Left cardiac atrium (tissue), 4 donors: ENCODE results near the gene AXIN2. TPM values are rescaled to one million over a fixed set of nuclear protein-coding genes. Genes with fewer than 3 reads are reported as not detected.

Experiments used
- ATAC-seq, 2 donors: fragments of 200-7000 bp; cut with Tn5 transposase; one replicate each; pipeline ENCODE4 v1.9.1; 2020; ENCODE audit warnings: mild to moderate bottlenecking in 2 of 2, moderate library complexity in 2 of 2
- DNase-seq: peaks from one replicate; pipeline ENCODE4 v3.0.0-alpha.2; 2020
- intact Hi-C, 2 donors: fragments of 100-400 bp; cut with DNase I; formaldehyde crosslinking; loops; one replicate each; pipeline versions ENCODE4 v1.14.1 to v1.15.1; 2022 to 2023
- total RNA-seq, 2 donors: library from RNA; stranded (reverse); fragmentation: NEBNext Ultra II Directional; extraction: Animal tissue kit (Norgen Biotek cat#: 25700); gene quantifications; one replicate each; pipeline ENCODE4 v1.2.1, GENCODE V29; 2021
- donor health status: DM: no; HTN: yes; CAD: no.
- donor health status: DM: no; HTN: yes; CAD: no; lungs with severe emphysema.
- donor health status: DM: yes; HTN: yes; CAD: no.
- donor health status: Dilated cardiomyopathy.

AXIN2 gene
- total RNA-seq, 2 donors from 2014 or later = 16.4 to 28.5 TPM

DNA sequence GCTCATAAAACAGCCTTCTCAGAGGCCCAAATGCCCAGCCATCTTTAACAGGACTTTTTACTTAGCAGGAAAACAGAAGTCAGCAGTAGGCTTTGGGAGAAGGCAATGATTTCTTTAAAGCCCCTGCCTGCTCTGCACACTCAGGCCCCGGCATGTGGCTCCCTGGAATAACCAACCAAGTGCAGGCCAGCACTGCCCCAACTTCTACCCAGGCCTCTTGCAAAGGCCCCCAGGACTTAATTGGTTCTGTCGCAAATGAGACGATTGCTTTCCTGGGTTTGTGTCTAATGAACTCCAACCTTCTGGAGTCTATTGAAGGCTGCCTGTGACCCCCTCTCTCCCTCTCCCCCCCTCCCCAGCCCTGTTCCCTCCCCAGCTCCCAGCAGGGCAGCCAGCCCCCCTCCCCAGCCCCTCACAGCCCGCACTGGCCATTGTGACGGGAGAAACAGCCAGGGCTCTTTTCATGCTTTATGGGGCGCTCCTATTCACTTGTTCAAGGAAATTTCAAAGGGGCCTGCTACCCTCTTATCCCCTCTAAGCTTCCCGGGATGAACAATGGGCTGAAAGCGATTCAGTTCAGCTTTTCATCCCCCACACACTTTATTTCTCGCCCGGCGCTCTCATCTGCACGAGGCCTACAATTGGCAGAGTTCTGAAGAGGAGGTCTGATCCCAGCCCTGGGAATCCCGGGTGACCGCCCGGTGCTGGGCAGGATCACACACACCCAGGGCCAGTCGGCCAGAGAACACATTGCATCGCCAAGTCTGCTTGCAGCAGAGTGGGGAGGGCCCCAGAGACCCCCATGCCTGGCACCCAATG is 15.5 kb downstream of the AXIN2 start:
- ATAC-seq = peak; percentile 48 to 73
- intact Hi-C loops = no loop called here
- DNase-seq = peak; percentile 34

DNA sequence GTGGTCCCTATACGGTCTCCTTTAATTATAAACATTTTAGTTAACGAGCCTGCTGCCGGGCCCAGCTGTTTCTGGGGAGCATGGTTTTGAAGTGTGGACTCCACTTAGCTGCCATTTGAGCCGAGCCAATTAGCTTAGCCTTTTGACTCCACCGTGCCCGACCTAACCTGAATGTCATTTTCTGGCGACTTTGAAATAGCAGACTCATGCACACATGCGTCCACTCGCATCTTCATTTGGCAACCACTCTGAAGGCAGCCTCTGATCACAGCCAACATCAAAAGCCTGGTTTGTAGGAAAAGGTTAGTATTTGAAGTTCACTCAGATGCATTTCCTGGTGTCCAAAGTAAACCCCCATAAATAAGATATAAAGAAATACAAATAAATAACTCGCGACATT is 16.8 kb downstream of the AXIN2 start:
- ATAC-seq = no peak
- intact Hi-C loops = no loop called here
- no peak for DNase-seq

DNA sequence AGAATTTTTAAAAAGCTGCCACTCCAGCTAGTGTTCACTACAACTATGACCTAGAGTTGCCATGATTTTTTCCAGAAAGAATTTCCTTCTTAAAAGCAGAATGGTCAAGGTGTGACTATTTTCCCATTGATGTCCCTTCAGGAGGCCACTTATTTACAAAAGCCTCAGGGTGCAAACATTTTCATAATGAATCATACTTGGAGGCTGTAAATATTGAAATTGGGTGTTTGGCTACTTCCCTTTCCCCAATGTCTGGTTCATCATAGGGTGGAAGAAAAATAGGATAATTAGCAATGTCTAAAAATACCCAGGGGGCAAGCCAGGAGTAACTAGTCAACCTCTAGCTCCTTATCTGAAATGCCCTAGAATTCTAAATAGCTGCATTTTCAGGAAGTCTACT is 18.8 kb downstream of the AXIN2 start:
- intact Hi-C loops = no loop called here
- DNase-seq (no peak), ATAC-seq (no peak)

- intact Hi-C loops = no loop called here
- ATAC-seq (no peak), DNase-seq (no peak)
These were observed 19.4 kb downstream of the AXIN2 start for GRCh38 chr17:65542067-65542466.

GRCh38 chr17:65541453-65541852 is 20.0 kb downstream of the AXIN2 start:
- DNase-seq (no peak), ATAC-seq (no peak)
- intact Hi-C loops = no loop called here

GRCh38 chr17:65539630-65540266 is 21.7 kb downstream of the AXIN2 start:
- no peak for DNase-seq
- intact Hi-C loops = no loop called here
- no peak for ATAC-seq

DNA sequence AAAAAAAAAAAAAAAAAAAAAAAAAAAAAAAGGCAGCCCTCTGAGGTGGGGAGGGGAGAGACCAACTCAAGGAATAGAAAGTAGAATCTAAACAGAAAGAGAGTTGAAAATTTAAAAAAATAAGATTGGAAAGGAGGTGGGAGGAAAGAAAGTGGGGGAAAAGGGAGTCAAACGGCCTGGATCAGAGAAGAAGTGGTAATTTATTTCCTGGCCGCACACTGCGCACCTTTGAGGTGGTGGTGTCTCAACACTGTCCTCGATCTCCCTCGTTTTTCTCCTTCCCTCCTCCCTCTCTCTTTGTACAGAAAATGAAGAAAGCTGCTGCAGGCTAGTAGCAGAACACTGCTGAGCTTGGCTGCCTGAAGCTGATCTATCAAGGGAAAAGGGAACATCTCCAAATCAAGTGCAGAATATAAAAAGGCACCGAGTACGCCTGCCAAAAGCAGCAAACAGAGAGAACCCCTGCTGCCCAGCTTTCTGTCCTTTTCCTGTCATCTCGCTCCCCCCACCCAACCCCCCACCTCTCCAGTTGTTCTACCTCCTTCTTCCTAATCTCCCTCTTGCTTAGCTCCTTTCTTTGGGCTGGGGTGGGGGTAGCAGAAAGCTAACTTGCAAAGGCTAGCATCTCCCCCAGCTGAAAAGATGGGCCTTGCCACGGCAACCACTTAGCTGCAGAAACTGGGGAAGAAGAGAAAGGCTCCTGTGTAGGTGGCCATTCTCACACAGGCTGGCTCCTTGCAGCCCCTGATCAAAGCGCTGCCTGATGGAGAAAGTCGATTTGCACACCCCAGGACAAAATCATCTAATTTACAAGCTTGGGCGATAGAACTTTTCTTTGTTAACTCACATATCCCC is 22.5 kb downstream of the AXIN2 start:
- ATAC-seq (peak in 1 of 2 donors; percentile 35), DNase-seq (no peak)
- intact Hi-C loops = no loop called here

DNA sequence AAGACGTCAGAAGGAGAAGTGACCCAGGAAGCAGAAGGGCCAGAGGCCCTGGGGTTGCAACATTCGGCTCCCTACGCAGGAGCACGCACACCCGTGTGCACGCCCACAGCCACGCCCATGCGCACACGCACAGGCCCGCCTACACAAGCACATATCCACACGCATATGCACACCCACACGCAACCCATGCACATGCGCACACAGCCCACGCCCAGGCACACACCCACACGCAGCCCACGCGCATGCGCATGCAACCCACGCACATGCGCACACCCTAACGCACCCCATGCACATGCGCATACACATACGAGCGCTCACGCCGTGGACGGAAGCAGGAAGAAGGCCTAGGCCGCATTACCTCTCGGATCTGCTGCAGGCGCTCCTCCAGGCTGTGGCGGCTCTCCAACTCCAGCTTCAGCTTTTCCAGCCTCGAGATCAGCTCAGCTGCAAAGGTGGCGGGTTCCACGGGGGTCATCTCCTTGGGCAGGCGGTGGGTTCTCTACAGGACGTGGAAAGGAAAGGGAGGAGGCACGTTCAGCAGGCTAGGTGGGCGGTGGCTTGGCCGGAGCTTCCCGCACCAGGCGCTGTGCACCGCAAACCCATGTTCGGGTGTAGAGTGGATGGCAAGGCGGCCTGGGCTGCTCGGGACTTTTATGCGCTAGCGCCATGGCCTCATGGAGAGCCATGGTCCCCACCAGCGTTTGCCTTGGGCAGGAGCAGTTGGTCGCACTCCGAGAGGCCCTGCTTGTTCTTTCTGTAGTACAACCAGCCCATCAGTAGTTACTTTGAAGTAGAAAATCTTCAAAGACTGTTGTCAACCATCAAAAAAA is 23.4 kb downstream of the AXIN2 start:
- intact Hi-C loops = no loop called here
- DNase-seq = no peak
- ATAC-seq = no peak

DNA sequence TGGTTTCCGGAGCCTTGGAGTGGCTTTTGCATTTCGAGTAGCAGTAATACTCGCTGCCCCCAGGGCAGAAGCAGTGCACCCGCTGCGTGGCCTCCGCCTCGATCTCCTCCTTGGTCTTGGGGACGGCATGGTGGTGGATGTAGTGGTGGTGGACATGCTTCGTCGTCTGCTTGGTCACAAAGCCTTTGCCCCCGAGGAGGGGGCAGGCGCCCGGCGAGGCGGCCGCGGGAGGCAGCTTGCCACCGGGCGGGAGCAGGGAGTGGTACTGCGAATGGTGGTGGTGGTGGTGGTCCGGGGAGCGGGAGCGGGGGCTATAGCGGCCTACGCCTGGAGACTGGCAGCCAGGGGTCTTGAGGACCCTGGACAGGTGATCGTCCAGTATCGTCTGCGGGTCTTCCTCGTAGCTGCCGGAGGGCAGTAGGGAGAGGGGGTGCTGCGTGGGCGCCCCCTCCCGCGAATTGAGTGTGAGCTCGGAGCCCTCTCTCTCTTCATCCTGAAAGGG is 24.1 kb downstream of the AXIN2 start:
- ATAC-seq (no peak), DNase-seq (no peak)
- intact Hi-C loops = no loop called here

DNA sequence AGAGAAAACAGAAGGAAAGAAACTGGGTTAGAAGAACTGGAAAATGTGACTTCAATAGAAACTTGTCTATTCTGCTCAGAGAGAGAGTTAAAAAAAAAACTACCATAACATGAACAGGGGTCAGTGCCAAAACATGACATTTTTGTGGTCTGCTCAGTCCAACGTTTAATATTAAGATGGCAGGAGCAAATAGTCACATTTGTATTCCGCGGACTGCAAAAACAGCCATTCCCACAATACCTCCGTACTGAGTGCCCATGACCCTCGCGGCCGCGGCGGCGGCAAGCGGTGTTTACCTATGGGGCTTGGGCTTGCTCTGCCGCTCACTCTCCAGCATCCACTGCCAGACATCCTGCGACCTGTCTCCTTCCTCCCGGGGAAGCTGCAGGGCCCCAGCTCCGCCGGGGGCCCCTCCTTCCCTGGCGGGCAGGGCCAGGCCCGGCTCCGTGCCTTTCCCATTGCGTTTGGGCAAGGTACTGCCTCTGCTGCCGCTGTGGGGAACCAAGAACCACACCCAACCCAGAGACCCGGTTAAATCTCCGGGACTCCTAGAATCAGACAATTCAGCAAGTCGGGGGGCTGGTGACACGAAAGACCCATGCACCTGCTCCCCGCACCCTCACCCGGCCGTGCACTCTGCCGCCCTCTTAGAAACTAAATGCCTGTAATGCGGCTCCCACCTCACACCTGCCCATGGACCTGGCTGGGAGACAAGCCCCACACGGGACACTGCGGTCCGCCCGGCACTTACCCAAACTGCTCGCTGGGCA is 24.7 kb downstream of the AXIN2 start:
- ATAC-seq = no peak

DNA sequence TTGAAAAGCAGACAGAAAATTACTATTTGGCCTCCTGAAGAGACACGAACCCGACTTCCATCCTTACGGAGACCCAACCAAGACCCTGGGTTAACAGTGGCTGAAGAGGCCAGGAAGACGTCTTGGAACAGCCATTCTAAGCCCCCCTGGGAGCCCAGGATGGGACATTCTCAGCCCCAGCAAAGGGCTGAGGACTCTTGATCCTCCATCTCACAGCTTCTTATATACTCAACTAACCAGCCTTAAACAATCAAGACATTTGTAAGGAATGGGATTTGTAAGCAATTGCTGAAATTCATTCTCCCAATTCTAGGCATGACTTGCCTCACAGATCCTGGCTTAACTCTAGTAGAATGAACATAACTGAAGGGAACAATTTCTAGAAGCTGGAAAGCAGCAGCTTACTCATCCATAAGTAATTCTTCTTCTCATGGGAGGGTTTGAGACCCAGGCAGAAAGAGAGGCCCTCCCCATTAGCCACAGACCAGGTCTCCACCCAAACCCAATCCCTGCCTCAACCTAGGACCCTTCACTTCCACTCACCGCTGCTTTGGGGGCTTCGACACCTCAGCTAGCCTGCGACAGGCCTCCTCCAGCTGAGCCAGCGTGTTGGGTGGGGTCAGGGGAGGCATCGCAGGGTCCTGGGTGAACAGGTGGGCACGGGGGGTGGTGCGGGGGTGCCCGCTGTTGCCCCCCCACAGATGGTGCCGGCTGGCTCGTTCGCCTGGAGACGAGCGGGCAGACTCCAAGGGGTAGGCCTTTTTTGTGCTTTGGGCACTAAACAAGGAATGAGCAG is 25.5 kb downstream of the AXIN2 start:
- ATAC-seq = no peak
- intact Hi-C loops = no loop called here

More for the DNA sequence above, 24.7 kb downstream of the AXIN2 start:
- intact Hi-C loops = no loop called here
- DNase-seq = no peak

GRCh38 chr17:65533852-65534457 is 27.5 kb downstream of the AXIN2 start:
- DNase-seq (no peak), ATAC-seq (no peak)
- intact Hi-C loops = no loop called here

More for the DNA sequence above, 25.5 kb downstream of the AXIN2 start:
- DNase-seq = no peak

GRCh38 chr17:65533056-65533745 is 28.2 kb downstream of the AXIN2 start:
- ATAC-seq = no peak
- DNase-seq = no peak
- intact Hi-C loops = no loop called here

- ATAC-seq = no peak
These were observed 29.2 kb downstream of the AXIN2 start for GRCh38 chr17:65532101-65532890.

GRCh38 chr17:65531256-65532100 is 30.0 kb downstream of the AXIN2 start:
- intact Hi-C loops = no loop called here
- DNase-seq = peak; percentile 54
- peak; percentile 83 for ATAC-seq

More at GRCh38 chr17:65532101-65532890, 29.2 kb downstream of the AXIN2 start:
- DNase-seq = no peak
- intact Hi-C loops = no loop called here
